ENCODE results near the gene SPATA17. TPM values are rescaled to one million over a fixed set of nuclear protein-coding genes. Genes with fewer than 3 reads are reported as not detected.

SPATA17 gene
- total and polyA plus RNA-seq, 2 donors (not counting 3 experiments of a cell fraction or from before 2014, with no cell fraction given), result not detected

DNA sequence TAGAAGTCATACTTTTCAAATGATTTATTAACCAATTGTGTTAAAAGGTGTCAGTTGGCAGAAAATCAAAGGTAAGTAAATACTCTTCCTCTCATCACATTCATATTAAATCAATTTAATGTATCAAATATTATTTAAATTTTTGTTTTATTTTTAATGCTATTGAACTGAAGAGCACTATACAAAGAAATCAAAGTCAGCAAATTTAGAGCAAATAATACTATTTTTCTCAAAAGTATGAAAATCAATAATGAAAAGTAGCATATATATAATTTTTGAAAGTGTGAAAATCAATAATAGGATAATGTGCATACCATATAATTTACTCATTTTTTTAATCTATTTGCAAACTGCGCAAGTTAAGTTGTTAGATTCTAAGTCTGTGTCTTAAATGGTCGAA lies 181.0 kb downstream of the SPATA17 start:
- H3K4me3 ChIP-seq (replicated peaks in 1 of 3; ENCODE audit: insufficient read depth in 1 of 3, low read depth in 1 of 3, low read length in 3 of 3), result no peak overlapping the region
- CTCF ChIA-PET, result no interaction called here
- H3K36me3 ChIP-seq (ENCODE audit: control insufficient read depth in 2 of 2, extremely low read depth in 1 of 2, insufficient read depth in 2 of 2, low read length in 2 of 2), result no peaks in the 10 kb centered on the region
- TF ChIP-seq FOS (IDR thresholded peaks at IDR 0.05; ENCODE audit: borderline replicate concordance, insufficient read depth, low read length) (no peak), POLR2A (IDR thresholded peaks at IDR 0.05; ENCODE audit: low read depth, low read length) (no peak)
- TF ChIP-seq, protein P1, sequence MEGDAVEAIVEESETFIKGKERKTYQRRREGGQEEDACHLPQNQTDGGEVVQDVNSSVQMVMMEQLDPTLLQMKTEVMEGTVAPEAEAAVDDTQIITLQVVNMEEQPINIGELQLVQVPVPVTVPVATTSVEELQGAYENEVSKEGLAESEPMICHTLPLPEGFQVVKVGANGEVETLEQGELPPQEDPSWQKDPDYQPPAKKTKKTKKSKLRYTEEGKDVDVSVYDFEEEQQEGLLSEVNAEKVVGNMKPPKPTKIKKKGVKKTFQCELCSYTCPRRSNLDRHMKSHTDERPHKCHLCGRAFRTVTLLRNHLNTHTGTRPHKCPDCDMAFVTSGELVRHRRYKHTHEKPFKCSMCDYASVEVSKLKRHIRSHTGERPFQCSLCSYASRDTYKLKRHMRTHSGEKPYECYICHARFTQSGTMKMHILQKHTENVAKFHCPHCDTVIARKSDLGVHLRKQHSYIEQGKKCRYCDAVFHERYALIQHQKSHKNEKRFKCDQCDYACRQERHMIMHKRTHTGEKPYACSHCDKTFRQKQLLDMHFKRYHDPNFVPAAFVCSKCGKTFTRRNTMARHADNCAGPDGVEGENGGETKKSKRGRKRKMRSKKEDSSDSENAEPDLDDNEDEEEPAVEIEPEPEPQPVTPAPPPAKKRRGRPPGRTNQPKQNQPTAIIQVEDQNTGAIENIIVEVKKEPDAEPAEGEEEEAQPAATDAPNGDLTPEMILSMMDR (IDR thresholded peaks at IDR 0.05; ENCODE audit: extremely low read depth in 1 of 2, insufficient read depth in 1 of 2, low read depth in 1 of 2, low read length in 2 of 2), result no peak
- no peaks in the 10 kb centered on the region for H3K9me1 ChIP-seq (replicated peaks; ENCODE audit: control insufficient read depth, extremely low read depth, insufficient read depth, low read length)
- H4K20me1 ChIP-seq (replicated peaks; ENCODE audit: control insufficient read depth, extremely low read depth, insufficient read depth, low read length), result no peaks in the 10 kb centered on the region
- dilution Hi-C loops (cut with MboI; ENCODE audit: extremely low pct_ligation_motif_present, low sequenced_read_pairs), result no loop called here
- intact Hi-C loops (cut with micrococcal nuclease), result no loop called here
- H3K4me1 ChIP-seq (ENCODE audit: control insufficient read depth, extremely low read depth, insufficient read depth, low read length), result no peaks in the 10 kb centered on the region
- H3K4me2 ChIP-seq (ENCODE audit: insufficient read depth, low read length), result no peak overlapping the region
- no peak overlapping the region for H3K9ac ChIP-seq (replicated peaks; ENCODE audit: extremely low read depth, insufficient read depth, low read length)
- DNase-seq (ENCODE audit: low read depth, low spot score) (no peak), FAIRE-seq (no peak)
- BruUV-seq (replicated peaks), result no TSS peak
- H3K79me2 ChIP-seq (ENCODE audit: control insufficient read depth, insufficient read depth, low read length), result no peaks in the 10 kb centered on the region
- H3K27me3 ChIP-seq (ENCODE audit: control insufficient read depth in 2 of 2, insufficient read depth in 2 of 2, low read length in 2 of 2), result no peaks in the 10 kb centered on the region
- POLR2A ChIA-PET, result no interaction called here
- H3K9me3 ChIP-seq (replicated peaks; ENCODE audit: control insufficient read depth, insufficient read depth, low read length), result no peaks in the 10 kb centered on the region
- no peak overlapping the region for H2AFZ ChIP-seq (ENCODE audit: low read depth, low read length)
- no peak overlapping the region for H3K27ac ChIP-seq (ENCODE audit: insufficient read depth, low read depth, low read length)

DNA sequence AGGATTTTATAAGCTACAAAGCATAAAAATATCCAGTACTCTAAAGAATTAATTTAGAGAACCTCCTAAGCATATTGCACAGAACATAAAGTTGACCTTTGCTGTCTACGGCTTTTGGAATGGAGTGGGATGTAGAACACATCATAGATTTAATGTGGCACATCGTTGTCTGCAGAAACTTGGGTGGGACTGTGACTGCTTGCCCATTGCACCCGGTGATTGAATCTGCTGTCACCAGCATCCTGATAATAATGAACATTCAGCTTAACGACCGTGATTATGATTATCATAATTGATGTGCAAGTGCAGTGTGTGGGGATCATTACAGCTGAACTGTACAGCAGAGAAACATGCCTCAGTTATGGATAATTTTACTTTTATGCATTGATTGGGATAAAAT lies 181.9 kb downstream of the SPATA17 start:
- intact Hi-C loops (cut with micrococcal nuclease), result no loop called here
- ChIA-PET POLR2A (no interaction called here), CTCF (no interaction called here)
- Histone ChIP-seq H3K4me2 (ENCODE audit: insufficient read depth, low read length) (no peak overlapping the region), H3K4me3 (replicated peaks in 1 of 3; ENCODE audit: insufficient read depth in 1 of 3, low read depth in 1 of 3, low read length in 3 of 3) (no peak overlapping the region), H2AFZ (ENCODE audit: low read depth, low read length) (no peak overlapping the region), H3K9me1 (replicated peaks; ENCODE audit: control insufficient read depth, extremely low read depth, insufficient read depth, low read length) (no peaks in the 10 kb centered on the region), H3K27me3 (ENCODE audit: control insufficient read depth in 2 of 2, insufficient read depth in 2 of 2, low read length in 2 of 2) (no peaks in the 10 kb centered on the region), H4K20me1 (replicated peaks; ENCODE audit: control insufficient read depth, extremely low read depth, insufficient read depth, low read length) (no peaks in the 10 kb centered on the region), H3K36me3 (ENCODE audit: control insufficient read depth in 2 of 2, extremely low read depth in 1 of 2, insufficient read depth in 2 of 2, low read length in 2 of 2) (no peaks in the 10 kb centered on the region), H3K9me3 (replicated peaks; ENCODE audit: control insufficient read depth, insufficient read depth, low read length) (no peaks in the 10 kb centered on the region), H3K4me1 (ENCODE audit: control insufficient read depth, extremely low read depth, insufficient read depth, low read length) (no peaks in the 10 kb centered on the region), H3K27ac (ENCODE audit: insufficient read depth, low read depth, low read length) (no peak overlapping the region), H3K9ac (replicated peaks; ENCODE audit: extremely low read depth, insufficient read depth, low read length) (no peak overlapping the region), H3K79me2 (ENCODE audit: control insufficient read depth, insufficient read depth, low read length) (no peaks in the 10 kb centered on the region)
- dilution Hi-C loops (cut with MboI; ENCODE audit: extremely low pct_ligation_motif_present, low sequenced_read_pairs), result no loop called here
- TF ChIP-seq, protein P1 (IDR thresholded peaks at IDR 0.05; ENCODE audit: extremely low read depth in 1 of 2, insufficient read depth in 1 of 2, low read depth in 1 of 2, low read length in 2 of 2), result no peak
- TF ChIP-seq GATA2 (IDR thresholded peaks at IDR 0.05; ENCODE audit: insufficient read depth, insufficient read length, low read depth, low read length) (no peak), JUN (IDR thresholded peaks at IDR 0.05; ENCODE audit: borderline replicate concordance, insufficient read depth, insufficient read length, low read depth) (no peak), EZH2 (IDR thresholded peaks at IDR 0.05; ENCODE audit: borderline replicate concordance, low read depth, low read length, severe bottlenecking) (no peak), POLR2AphosphoS5 (IDR thresholded peaks at IDR 0.05; ENCODE audit: insufficient read depth, low read depth, low read length) (no peak), FOS (IDR thresholded peaks at IDR 0.05; ENCODE audit: borderline replicate concordance, insufficient read depth, low read length) (no peak), MYC (IDR thresholded peaks at IDR 0.05; ENCODE audit: low read depth, low read length) (no peak), POLR2A (IDR thresholded peaks at IDR 0.05; ENCODE audit: low read depth, low read length) (no peak)
- TF ChIP-seq, protein P2, sequence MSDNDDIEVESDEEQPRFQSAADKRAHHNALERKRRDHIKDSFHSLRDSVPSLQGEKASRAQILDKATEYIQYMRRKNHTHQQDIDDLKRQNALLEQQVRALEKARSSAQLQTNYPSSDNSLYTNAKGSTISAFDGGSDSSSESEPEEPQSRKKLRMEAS (IDR thresholded peaks at IDR 0.05; ENCODE audit: insufficient read depth, insufficient read length), result no peak
- DNase-seq (ENCODE audit: low read depth, low spot score), result no peak
- FAIRE-seq, result no peak
- no TSS peak for BruUV-seq (replicated peaks)
